ENCODE data around the gene ENTPD8.

Gene ENTPD8

DNA sequence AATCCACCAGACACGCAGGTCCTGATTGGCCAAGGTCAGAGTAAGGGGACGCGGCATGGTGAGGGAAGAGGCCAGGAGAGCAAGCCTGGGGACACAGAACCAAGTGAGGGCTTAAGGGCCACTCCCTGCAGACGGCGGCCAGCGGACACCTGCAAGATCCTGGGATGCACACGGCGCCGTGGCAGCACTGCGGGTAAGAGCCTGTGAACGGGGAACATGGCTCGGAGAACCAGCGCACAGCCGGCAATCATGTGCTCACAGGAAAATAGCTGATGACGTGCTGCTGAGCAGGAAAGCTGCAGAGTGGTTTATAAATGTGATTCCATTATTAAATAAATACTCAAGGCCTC is 45.0 kb upstream of the ENTPD8 start:
- no peak for DNase-seq (ENCODE audit: low read depth)
- H3K4me3 ChIP-seq (ENCODE audit: low read length), result no peak overlapping the region
- TF ChIP-seq CTCF (conservative IDR thresholded peaks at IDR 0.05; ENCODE audit: low read length), result no peak

DNA sequence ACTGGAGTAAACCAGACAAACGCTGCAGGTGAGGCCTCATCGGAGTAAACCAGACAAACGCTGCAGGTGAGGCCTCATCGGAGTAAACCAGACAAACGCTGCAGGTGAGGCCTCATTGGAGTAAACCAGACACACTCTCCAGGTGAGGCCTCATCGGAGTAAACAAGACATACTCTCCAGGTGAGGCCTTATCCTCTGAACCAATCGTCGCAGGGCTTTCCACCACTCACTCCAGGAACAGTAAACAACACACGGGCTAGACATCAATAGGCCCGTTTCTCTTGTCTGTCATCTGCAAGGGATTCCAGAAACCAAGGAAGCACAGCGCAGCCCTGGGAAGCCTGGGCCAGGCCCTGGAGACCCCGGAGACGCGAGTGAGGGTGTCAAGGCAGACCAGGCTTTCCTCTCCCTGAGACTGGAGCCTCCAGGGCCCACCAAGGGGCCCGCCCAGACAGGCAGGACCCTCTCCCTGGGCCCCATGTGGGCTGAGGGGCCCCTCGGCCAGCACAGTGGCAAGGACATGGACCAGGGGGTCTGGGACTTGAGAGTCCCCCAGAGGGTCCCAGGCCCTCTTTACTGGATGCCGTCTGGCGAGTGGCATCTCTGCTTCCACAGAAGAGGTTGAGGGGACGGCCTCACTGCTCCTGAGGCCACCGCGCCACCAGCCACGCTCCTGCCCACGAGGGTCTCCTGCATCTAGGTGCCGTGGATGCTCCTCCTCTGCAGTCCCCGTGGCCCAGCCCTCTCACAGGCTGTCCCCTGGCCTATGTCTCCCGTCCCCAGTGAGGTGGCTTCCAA is 44.4 kb upstream of the ENTPD8 start:
- no peak for DNase-seq (ENCODE audit: low read depth)
- no peak for TF ChIP-seq CTCF (conservative IDR thresholded peaks at IDR 0.05; ENCODE audit: low read length)

GRCh38 chr9:137484551-137485315 is 43.6 kb upstream of the ENTPD8 start:
- no peak for DNase-seq (ENCODE audit: low read depth)
- no peak overlapping the region for H3K4me3 ChIP-seq (ENCODE audit: low read length)

More for the DNA sequence above, 44.4 kb upstream of the ENTPD8 start:
- H3K4me3 ChIP-seq (ENCODE audit: low read length), result no peak overlapping the region

DNA sequence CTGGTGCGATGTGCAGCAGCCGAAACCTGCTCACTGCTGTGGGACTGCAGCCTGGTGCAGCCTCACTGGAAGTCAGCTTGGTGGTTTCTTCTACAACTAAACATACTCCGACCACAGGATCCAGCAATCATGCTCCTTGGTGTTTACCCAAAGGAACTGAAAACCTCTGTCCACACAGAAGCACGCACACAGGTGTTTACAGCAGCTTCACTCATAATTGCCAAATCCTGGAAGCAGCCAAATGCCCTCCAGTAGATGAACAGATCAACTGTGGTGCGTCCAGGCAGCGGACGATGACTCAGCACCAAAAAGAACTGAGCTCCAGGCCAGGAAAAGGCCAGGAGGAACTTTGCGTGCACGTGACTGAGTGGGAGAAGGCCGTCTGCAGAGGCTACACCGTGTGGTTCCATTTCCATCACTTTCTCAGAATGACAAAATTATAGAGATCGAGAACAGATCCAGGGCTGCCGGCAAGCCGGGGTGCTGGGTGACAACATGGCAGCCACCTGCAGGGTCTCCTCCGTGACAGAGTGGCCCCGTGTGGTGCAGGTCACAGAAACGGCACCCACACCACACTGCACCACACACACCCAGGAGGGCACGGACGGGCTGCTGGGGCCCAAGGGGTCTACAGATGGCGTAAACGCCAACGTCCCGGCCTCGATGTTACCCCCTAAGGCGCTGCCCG is 41.1 kb upstream of the ENTPD8 start:
- H3K4me3 ChIP-seq (ENCODE audit: low read length), result no peak overlapping the region
- TF ChIP-seq CTCF (conservative IDR thresholded peaks at IDR 0.05; ENCODE audit: low read length), result no peak
- DNase-seq (ENCODE audit: low read depth), result peak; percentile 40

More at GRCh38 chr9:137484551-137485315, 43.6 kb upstream of the ENTPD8 start:
- no peak for TF ChIP-seq CTCF (conservative IDR thresholded peaks at IDR 0.05; ENCODE audit: low read length)

DNA sequence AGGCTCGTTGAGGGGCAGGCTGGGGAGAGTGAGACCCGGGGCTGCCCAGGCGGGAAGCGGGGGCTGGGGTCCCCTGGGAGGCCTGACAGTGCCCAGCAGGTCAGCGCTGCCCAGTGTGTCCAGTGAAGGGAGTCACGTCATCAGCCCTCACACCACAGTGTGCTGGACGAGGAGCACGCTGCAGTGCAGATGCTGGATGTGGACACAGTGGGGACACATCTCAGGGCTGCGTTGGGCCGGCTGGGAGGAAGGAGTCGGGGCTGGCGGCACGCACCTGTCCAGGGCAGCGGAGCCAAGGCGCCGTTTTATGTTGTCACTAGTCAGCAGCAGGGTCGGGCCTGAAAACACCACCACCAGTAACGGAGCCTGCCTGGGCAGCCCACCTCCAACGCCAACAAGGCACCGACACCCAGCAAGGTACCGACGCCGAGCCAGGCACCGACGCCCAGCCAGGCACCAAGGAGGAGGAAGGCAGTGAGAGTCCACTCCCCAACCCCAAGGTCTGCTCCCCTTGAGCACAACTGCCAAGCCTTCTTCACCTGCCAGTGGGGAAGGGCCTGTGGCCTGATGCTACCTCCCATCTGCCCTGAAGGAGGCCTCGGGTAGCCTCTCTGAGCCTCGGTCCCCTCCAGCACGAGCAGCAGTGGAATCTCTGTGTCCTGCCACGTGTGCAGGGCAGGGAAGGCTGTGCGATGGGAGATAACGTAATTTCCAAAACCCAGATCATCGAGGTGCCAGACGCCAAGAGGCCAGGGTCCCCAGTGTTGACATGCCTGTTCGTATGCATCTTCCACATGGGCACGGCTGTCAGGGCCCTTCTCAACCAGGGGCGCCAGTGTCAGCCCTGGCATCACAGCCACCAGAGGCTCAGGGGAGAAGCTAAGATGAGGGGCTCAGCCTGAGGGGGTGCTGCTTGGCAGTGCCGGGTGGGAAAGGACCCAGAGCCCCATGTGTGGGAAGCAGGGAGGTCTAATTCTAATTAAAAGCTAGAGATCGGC is 39.8 kb upstream of the ENTPD8 start:
- H3K4me3 ChIP-seq (ENCODE audit: low read length), result no peak overlapping the region
- TF ChIP-seq CTCF (conservative IDR thresholded peaks at IDR 0.05; ENCODE audit: low read length), result no peak
- no peak for DNase-seq (ENCODE audit: low read depth)

GRCh38 chr9:137479892-137480685 is 38.9 kb upstream of the ENTPD8 start:
- no peak for DNase-seq (ENCODE audit: low read depth)
- no peak overlapping the region for H3K4me3 ChIP-seq (ENCODE audit: low read length)
- no peak for TF ChIP-seq CTCF (conservative IDR thresholded peaks at IDR 0.05; ENCODE audit: low read length)
